Subcutaneous adipose tissue (tissue), 4 donors: ENCODE results near the gene USP35. TPM values are rescaled to one million over a fixed set of nuclear protein-coding genes. Genes with fewer than 3 reads are reported as not detected.

Source experiments
- CTCF ChIP-seq: fragments of 450-650 bp; IDR thresholded peaks from one replicate; pipeline ENCODE4 v1.5.1; 2016; ENCODE audit warnings: low read depth, mild to moderate bottlenecking, control low read depth, antibody characterized with exemption, moderate library complexity
- total RNA-seq, 4 donors: library from RNA; depleted of rRNA; stranded (reverse); fragments of >200 nt; gene quantifications; one replicate each; pipeline ENCODE4 v1.1.0, GENCODE V29; 2016

USP35 gene
- total RNA-seq, 4 donors from 2014 or later: 6.8 to 13.2 (median 9.8) TPM

- no peak for TF ChIP-seq CTCF
These were observed 19.8 kb downstream of the USP35 start for GRCh38 chr11:78208257-78209165.

GRCh38 chr11:78209478-78209877 is 20.8 kb downstream of the USP35 start:
- no peak for TF ChIP-seq CTCF

- TF ChIP-seq CTCF: no peak
These were observed 21.4 kb downstream of the USP35 start for GRCh38 chr11:78210000-78210608.

GRCh38 chr11:78211565-78211964 is 22.8 kb downstream of the USP35 start:
- TF ChIP-seq CTCF: no peak

GRCh38 chr11:78212586-78213371 is 24.1 kb downstream of the USP35 start:
- TF ChIP-seq CTCF: no peak

GRCh38 chr11:78213526-78214330 is 25.0 kb downstream of the USP35 start:
- TF ChIP-seq CTCF: no peak
